ENCODE results near the gene HSPB7. TPM values are rescaled to one million over a fixed set of nuclear protein-coding genes. Genes with fewer than 3 reads are reported as not detected.

The HSPB7 gene
- total RNA-seq, 1 experiment from 2014 or later, result not detected

DNA sequence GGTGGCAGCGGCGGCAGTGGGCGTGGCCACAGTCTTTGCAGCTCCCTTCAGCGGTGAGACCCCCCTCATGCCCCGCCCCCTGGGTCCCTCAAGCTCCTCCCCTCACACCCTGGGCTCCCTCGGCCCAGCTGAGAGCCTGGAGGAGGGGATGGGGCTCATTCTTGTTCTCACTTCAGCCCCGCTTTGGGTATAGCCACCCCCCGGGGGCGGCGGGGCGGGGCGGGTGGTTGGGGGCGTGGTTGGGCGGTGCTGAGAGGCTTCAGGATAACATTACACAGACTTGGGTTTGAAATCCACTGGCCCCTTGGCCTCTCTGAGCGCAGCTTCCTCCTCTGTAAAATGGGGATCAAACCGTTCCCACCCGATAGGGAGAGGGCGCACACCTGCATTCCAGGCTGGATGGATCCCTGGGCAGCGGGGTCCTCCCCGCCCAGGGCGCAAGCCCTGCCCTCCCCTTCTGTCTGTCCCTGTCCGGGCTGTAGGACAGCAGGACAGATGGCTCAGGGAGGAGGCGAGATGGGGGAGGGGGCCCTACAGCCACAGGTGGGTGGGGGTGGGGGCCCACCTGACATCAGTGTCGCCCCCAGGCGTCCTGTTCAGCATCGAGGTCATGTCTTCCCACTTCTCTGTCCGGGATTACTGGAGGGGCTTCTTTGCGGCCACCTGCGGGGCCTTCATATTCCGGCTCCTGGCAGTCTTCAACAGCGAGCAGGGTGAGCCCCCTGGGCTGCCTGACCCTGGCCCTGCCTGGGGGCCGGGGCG, 9.1 kb upstream of the HSPB7 start:
- Histone ChIP-seq H2BK20ac (ENCODE audit: low read depth, low read length, poor library complexity, severe bottlenecking) (no peak overlapping the region), H2BK5ac (ENCODE audit: insufficient read length, low read length) (no peak overlapping the region), H3K4ac (ENCODE audit: low read depth, low read length) (no peak overlapping the region), H3K14ac (ENCODE audit: insufficient read depth, low read length) (no peak overlapping the region), H3K56ac (ENCODE audit: insufficient read length, low read depth, low read length) (no peak overlapping the region), H3T11ph (ENCODE audit: low read length) (no peak overlapping the region), H3K9me3 (ENCODE audit: control insufficient read depth, low read depth, low read length) (no peaks in the 10 kb centered on the region), H3K79me2 (ENCODE audit: insufficient read depth, low read length) (no peaks in the 10 kb centered on the region), H3K79me1 (ENCODE audit: insufficient read depth, low read depth, low read length, poor library complexity, severe bottlenecking) (no peaks in the 10 kb centered on the region), H2AFZ (ENCODE audit: low read length) (no peak overlapping the region), H3K23ac (ENCODE audit: insufficient read length, low read depth, low read length) (no peak overlapping the region), H3K27me3 (ENCODE audit: insufficient read depth, low read length) (no peaks in the 10 kb centered on the region), H4K20me1 (ENCODE audit: control insufficient read depth, insufficient read depth, insufficient read length) (no peaks in the 10 kb centered on the region), H2BK12ac (ENCODE audit: insufficient read length, low read depth, low read length) (no peak overlapping the region), H3K27ac (ENCODE audit: insufficient read length, low read depth, low read length) (no peak overlapping the region), H3K4me2 (ENCODE audit: insufficient read depth, insufficient read length, low read length) (peak overlapping the region; percentile 55), H3K23me2 (ENCODE audit: insufficient read length, low read depth, low read length, poor library complexity, severe bottlenecking) (peaks cover 3% of the 10 kb centered on the region), H4K8ac (replicated peaks; ENCODE audit: insufficient read length, low read depth, low read length) (no peak overlapping the region), H4K91ac (ENCODE audit: insufficient read length, low read depth, low read length) (no peak overlapping the region), H2AK5ac (ENCODE audit: insufficient read length, low read length) (no peak overlapping the region), H3K9ac (ENCODE audit: extremely low read depth, insufficient read length, low read length) (no peak overlapping the region), H3K4me1 (ENCODE audit: insufficient read depth, low read length) (no peaks in the 10 kb centered on the region; the same call in 1 of the 2 replicates), H2BK120ac (ENCODE audit: low read depth, low read length, poor library complexity, severe bottlenecking) (no peak overlapping the region), H4K5ac (ENCODE audit: insufficient read length, low read depth, low read length) (no peak overlapping the region), H2BK15ac (ENCODE audit: low read depth, low read length) (no peak overlapping the region), H3K18ac (ENCODE audit: insufficient read length, low read depth, low read length) (no peak overlapping the region)
- H3K9me3 Mint-ChIP-seq, result peaks cover 0 to 2% of the 10 kb centered on the region in 2 experiments; a peak in 1 of 5 replicates
- no peaks in the 10 kb centered on the region for H3K36me3 Mint-ChIP-seq (ENCODE audit: insufficient read depth in 1 of 3, low read depth in 3 of 3)
- WGBS (ENCODE audit: extremely low coverage, insufficient read length, low lambda C conversion rate), result no CpG with 5 or more reads among the region's 33 CpGs
- H3K27ac Mint-ChIP-seq, result no peak overlapping the region
- DNase-seq, result peak; percentile 98
- H3K27me3 Mint-ChIP-seq (ENCODE audit: low read depth), result peaks cover 50% of the 10 kb centered on the region
- peaks cover 7 to 18% of the 10 kb centered on the region in 2 experiments; a peak in 3 of 4 replicates for H3K4me1 Mint-ChIP-seq
- peak overlapping the region; percentile 58 to 72; a peak in 4 of 5 replicates for H3K4me3 Mint-ChIP-seq
- TF ChIP-seq, protein P1, sequence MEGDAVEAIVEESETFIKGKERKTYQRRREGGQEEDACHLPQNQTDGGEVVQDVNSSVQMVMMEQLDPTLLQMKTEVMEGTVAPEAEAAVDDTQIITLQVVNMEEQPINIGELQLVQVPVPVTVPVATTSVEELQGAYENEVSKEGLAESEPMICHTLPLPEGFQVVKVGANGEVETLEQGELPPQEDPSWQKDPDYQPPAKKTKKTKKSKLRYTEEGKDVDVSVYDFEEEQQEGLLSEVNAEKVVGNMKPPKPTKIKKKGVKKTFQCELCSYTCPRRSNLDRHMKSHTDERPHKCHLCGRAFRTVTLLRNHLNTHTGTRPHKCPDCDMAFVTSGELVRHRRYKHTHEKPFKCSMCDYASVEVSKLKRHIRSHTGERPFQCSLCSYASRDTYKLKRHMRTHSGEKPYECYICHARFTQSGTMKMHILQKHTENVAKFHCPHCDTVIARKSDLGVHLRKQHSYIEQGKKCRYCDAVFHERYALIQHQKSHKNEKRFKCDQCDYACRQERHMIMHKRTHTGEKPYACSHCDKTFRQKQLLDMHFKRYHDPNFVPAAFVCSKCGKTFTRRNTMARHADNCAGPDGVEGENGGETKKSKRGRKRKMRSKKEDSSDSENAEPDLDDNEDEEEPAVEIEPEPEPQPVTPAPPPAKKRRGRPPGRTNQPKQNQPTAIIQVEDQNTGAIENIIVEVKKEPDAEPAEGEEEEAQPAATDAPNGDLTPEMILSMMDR (conservative IDR thresholded peaks at IDR 0.05), result peak; percentile 17; the same call in 1 of the 3 replicates
